Activated CD4-positive, alpha-beta memory T cell treated with anti-CD3 and anti-CD28 coated beads for 36 hours (primary cell): Measurements from ENCODE around the gene NELFCD. TPM values are rescaled to one million over a fixed set of nuclear protein-coding genes. Genes with fewer than 3 reads are reported as not detected.
"Not testable (repeated sequence)": the region's sequence is repeated elsewhere in the genome, so short reads cannot be mapped to it uniquely, and the experiment has no call there.

Experiments used
- CTCF ChIA-PET: fragments of 350-600 bp; sonication (Branson Sonifier 250); formaldehyde crosslinking; loops from one replicate; lab custom pipeline; 2021; ENCODE audit warnings: antibody characterized with exemption, inconsistent platforms; lab: Charles Lee
- POLR2A ChIA-PET: fragments of 350-600 bp; sonication (Branson Sonifier 250); formaldehyde crosslinking; loops from one replicate; lab custom pipeline; 2021; ENCODE audit warnings: antibody characterized with exemption; lab: Charles Lee
- DNase-seq: peaks from one replicate; pipeline ENCODE4 v3.0.0-alpha.2; 2020
- H3K27ac Mint-ChIP-seq: one replicate; pipeline ENCODE4 v1.8.0; 2021; ENCODE audit warnings: mixed read lengths
- H3K27me3 Mint-ChIP-seq: one replicate; pipeline ENCODE4 v1.8.0; 2021; ENCODE audit warnings: mixed read lengths
- H3K36me3 Mint-ChIP-seq: one replicate; pipeline ENCODE4 v1.8.0; 2021; ENCODE audit warnings: mixed read lengths
- H3K4me1 Mint-ChIP-seq: one replicate; pipeline ENCODE4 v1.8.0; 2021; ENCODE audit warnings: low read depth, mixed read lengths
- H3K4me3 Mint-ChIP-seq: one replicate; pipeline ENCODE4 v1.8.0; 2021; ENCODE audit warnings: mild to moderate bottlenecking, mixed read lengths
- H3K9me3 Mint-ChIP-seq: one replicate; pipeline ENCODE4 v1.8.0; 2021; ENCODE audit warnings: mixed read lengths
- intact Hi-C: fragments of 100-400 bp; cut with micrococcal nuclease; formaldehyde crosslinking; loops from one replicate; pipeline ENCODE4 v1.15.1; 2023
- total RNA-seq, 2 experiments: library from RNA; stranded (reverse); gene quantifications; one replicate each; pipeline ENCODE4 v1.2.3, GENCODE V29; 2021

The NELFCD gene
- total RNA-seq, 2 experiments from 2014 or later, result 80.5 to 92.3 TPM

DNA sequence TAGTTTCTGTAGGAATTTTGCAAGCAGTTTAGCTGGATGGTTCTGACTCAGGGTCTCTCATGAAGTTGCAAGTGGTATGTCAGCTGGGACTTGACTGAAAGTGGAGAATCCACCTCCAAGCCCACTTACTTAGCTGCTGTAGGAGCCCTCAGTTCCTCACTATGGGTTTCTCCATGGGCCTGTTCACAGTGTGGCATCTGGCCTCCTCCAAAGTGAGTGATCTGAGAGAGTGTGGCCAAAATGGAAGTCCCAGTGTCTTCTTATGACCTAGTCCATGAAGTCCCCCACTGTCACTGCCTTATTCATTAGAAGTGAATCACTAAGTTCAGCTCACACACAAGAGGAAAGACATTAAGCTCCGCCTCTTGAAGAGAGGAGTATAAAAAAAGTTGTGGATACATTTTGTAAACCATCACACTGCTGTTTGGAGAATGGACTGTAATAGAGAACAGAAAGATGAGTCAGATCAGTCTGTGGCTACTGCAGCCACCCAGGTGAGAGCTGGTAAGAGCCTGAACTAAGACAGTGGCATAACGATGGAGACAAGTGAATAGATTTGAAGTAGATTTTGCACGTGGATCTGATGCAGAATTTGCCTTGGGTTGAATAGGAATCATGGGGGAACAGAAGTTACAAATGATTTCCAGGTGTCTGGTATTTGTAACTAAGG is 4.9 kb upstream of the NELFCD start:
- intact Hi-C loops, result no loop called here
- H3K9me3 Mint-ChIP-seq, result peaks cover 16% of the 10 kb centered on the region
- no peak overlapping the region for H3K27ac Mint-ChIP-seq
- no peaks in the 10 kb centered on the region for H3K36me3 Mint-ChIP-seq
- no peak for DNase-seq
- no peak overlapping the region for H3K4me3 Mint-ChIP-seq
- ChIA-PET CTCF (interaction anchor here (0.7 kb wide), 1 partner anchor 8 kb away, joined by 3 read pairs; no protein-coding TSS in a partner anchor), POLR2A (no interaction called here)
- H3K4me1 Mint-ChIP-seq, result no peaks in the 10 kb centered on the region
- H3K27me3 Mint-ChIP-seq, result no peaks in the 10 kb centered on the region

- H3K4me3 Mint-ChIP-seq, result no peak overlapping the region
- intact Hi-C loops, result no loop called here
Observed at GRCh38 chr20:58978351-58979190, 2.5 kb upstream of the NELFCD start.

DNA sequence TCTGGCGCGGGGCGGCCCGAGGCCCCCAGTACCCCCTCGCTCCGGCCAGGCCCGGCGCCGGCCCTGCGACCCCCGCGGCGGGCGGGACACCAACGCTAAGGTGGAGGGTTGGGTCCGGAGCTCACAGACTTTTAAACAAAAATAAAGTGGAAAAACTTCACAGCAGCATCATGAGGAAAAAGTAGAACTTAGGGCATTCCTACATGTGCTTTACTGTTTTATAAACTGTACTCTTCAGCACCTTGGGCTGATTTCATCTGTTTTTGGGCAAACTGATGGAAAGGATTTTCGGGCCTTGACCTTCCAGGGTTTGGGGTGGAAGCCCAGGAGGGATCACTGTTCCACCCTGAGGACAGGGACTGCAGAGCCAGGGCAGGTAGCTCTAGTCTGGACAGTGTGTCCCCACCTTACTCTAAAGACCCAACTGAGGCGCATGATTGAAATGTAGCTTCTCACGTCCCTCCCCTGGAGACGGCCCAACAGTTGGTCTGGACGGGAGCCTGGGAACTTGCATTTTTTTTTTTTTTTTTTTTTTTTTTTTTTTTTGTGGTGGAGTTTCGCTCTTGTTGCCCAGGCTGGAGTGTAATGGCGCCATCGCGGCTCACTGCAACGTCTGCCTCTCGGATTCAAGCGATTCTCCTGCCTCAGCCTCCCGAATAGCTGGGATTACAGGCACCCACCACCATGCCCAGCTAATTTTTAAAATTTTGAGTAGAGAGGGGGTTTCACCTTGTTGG is 740 bp downstream of the NELFCD start:
- Mint-ChIP-seq H3K27ac (peak overlapping the region; percentile 88), H3K4me3 (peak overlapping the region; percentile 91), H3K9me3 (no peaks in the 10 kb centered on the region), H3K36me3 (peaks cover 7% of the 10 kb centered on the region), H3K4me1 (peaks cover 42% of the 10 kb centered on the region), H3K27me3 (no peaks in the 10 kb centered on the region)
- intact Hi-C loops, result loop anchor here (2.0 to 5.0 kb wide), 5 partner anchors 47 to 329 kb away; partner anchors contain the start of genes PRELID3B and STX16
- CTCF ChIA-PET, result interaction anchor here (1.0 to 2.0 kb wide), 2 partner anchors 46 to 112 kb away, joined by 4 to 9 read pairs; no protein-coding TSS in a partner anchor
- POLR2A ChIA-PET, result interaction anchor here (0.7 to 2.4 kb wide), 11 partner anchors 11 to 730 kb away, joined by 3 to 7 read pairs (median 4); partner anchors contain the start of genes ATP5F1E, PRELID3B and STX16
- DNase-seq, result peak; percentile 26

More at GRCh38 chr20:58978351-58979190, 2.5 kb upstream of the NELFCD start:
- Mint-ChIP-seq H3K4me1 (peaks cover 14% of the 10 kb centered on the region), H3K36me3 (peaks cover 2% of the 10 kb centered on the region), H3K27me3 (no peaks in the 10 kb centered on the region), H3K9me3 (peaks cover 16% of the 10 kb centered on the region), H3K27ac (no peak overlapping the region)
- POLR2A ChIA-PET, result no interaction called here
- DNase-seq, result no peak
- CTCF ChIA-PET, result interaction anchor here (1.0 to 1.2 kb wide), 3 partner anchors 111 to 244 kb away, joined by 3 to 4 read pairs (median 3); no protein-coding TSS in a partner anchor

DNA sequence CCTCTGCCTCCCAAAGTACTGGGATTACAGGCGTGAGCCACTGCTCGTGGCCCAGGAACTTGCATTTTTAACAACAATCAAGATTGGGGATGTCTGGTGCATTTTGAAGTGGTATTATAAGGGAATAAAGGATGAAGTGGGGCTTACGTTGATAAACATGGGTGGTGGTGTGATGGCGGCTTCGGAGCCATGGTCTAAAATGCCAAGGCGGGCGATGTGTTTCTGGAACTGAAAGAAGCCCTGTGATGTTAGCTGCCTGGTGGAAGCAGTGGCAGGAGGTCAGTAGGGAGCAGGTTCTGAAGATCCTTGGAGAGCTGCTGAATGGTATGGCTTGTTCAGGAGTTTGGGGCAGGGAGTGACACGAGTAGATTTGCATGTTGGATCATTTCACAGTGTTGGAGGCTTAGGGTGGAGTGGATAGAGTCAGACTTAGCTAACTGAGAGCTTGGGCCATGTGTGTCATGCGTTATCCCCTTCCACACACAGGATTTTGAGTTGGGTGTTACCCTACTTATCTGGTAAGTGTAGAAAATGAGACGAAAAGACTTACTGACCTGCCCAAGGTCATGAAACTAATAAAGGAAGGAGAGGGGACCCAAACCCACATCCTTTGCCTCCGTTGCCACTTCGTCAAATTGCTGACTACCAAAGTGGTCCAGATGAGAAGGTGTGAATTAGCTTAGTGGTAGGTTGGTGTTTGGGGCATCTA is 1.5 kb downstream of the NELFCD start:
- no peaks in the 10 kb centered on the region for H3K9me3 Mint-ChIP-seq
- no peaks in the 10 kb centered on the region for H3K27me3 Mint-ChIP-seq
- peaks cover 15% of the 10 kb centered on the region for H3K36me3 Mint-ChIP-seq
- intact Hi-C loops, result loop anchor here (2.0 to 5.0 kb wide), 3 partner anchors 46 to 330 kb away; partner anchors contain the start of gene STX16
- peak; percentile 36 for DNase-seq
- H3K4me1 Mint-ChIP-seq, result peaks cover 49% of the 10 kb centered on the region
- peak overlapping the region; percentile 91 for H3K4me3 Mint-ChIP-seq
- CTCF ChIA-PET, result interaction anchor here (0.7 to 2.0 kb wide), 3 partner anchors 45 to 239 kb away, joined by 4 to 9 read pairs (median 4); no protein-coding TSS in a partner anchor
- H3K27ac Mint-ChIP-seq, result peak overlapping the region; percentile 88
- POLR2A ChIA-PET, result interaction anchor here (0.7 to 2.4 kb wide), 12 partner anchors 11 to 731 kb away, joined by 3 to 7 read pairs (median 4); partner anchors contain the start of genes ATP5F1E, PRELID3B and STX16

- peak overlapping the region; percentile 91 for H3K4me3 Mint-ChIP-seq
- H3K9me3 Mint-ChIP-seq, DNase-seq, H3K27me3 Mint-ChIP-seq: not testable (repeated sequence)
- POLR2A ChIA-PET, result interaction anchor here (0.7 to 1.6 kb wide), 6 partner anchors 10 to 331 kb away, joined by 3 to 6 read pairs (median 4); partner anchors contain the start of gene ATP5F1E
- H3K36me3 Mint-ChIP-seq, result peaks cover 20% of the 10 kb centered on the region
- CTCF ChIA-PET, result interaction anchor here (0.7 to 2.0 kb wide), 3 partner anchors 45 to 239 kb away, joined by 4 to 9 read pairs (median 4); no protein-coding TSS in a partner anchor
- H3K27ac Mint-ChIP-seq, result peak overlapping the region; percentile 88
- intact Hi-C loops, result loop anchor here (2.0 to 5.0 kb wide), 3 partner anchors 46 to 331 kb away; partner anchors contain the start of gene STX16
- peaks cover 50% of the 10 kb centered on the region for H3K4me1 Mint-ChIP-seq
Observed at GRCh38 chr20:58983115-58983468, 2.0 kb downstream of the NELFCD start.

- Mint-ChIP-seq H3K9me3 (no peaks in the 10 kb centered on the region), H3K4me1 (peaks cover 50% of the 10 kb centered on the region), H3K27me3 (no peaks in the 10 kb centered on the region), H3K36me3 (peaks cover 32% of the 10 kb centered on the region), H3K27ac (peak overlapping the region; percentile 10), H3K4me3 (no peak overlapping the region)
- POLR2A ChIA-PET, result interaction anchor here (0.7 kb wide), 1 partner anchor 12 kb away, joined by 4 read pairs; no protein-coding TSS in a partner anchor
- CTCF ChIA-PET, result interaction anchor here (0.5 kb wide), 1 partner anchor 8 kb away, joined by 3 read pairs; no protein-coding TSS in a partner anchor
- DNase-seq, result no peak
- intact Hi-C loops, result loop anchor here (5.0 kb wide), 2 partner anchors 77 to 332 kb away; partner anchors contain the start of gene STX16
Observed at GRCh38 chr20:58984691-58985090, 3.6 kb downstream of the NELFCD start.

- CTCF ChIA-PET, result no interaction called here
Observed at GRCh38 chr20:58985656-58986055, 4.6 kb downstream of the NELFCD start.

GRCh38 chr20:58986286-58986967 is 5.4 kb downstream of the NELFCD start:
- Mint-ChIP-seq H3K4me3 (no peak overlapping the region), H3K36me3 (peaks cover 45% of the 10 kb centered on the region), H3K4me1 (peaks cover 50% of the 10 kb centered on the region), H3K27me3 (no peaks in the 10 kb centered on the region), H3K27ac (peak overlapping the region; percentile 71), H3K9me3 (no peaks in the 10 kb centered on the region)
- intact Hi-C loops, result no loop called here
- DNase-seq, result no peak
- CTCF ChIA-PET, result no interaction called here
- POLR2A ChIA-PET, result interaction anchor here (0.7 kb wide), 1 partner anchor 98 kb away, joined by 4 read pairs; no protein-coding TSS in a partner anchor

More at GRCh38 chr20:58985656-58986055, 4.6 kb downstream of the NELFCD start:
- Mint-ChIP-seq H3K4me3 (no peak overlapping the region), H3K9me3 (no peaks in the 10 kb centered on the region), H3K27ac (no peak overlapping the region), H3K27me3 (no peaks in the 10 kb centered on the region), H3K4me1 (peaks cover 50% of the 10 kb centered on the region), H3K36me3 (peaks cover 38% of the 10 kb centered on the region)
- POLR2A ChIA-PET, result no interaction called here
- intact Hi-C loops, result no loop called here
- no peak for DNase-seq

DNA sequence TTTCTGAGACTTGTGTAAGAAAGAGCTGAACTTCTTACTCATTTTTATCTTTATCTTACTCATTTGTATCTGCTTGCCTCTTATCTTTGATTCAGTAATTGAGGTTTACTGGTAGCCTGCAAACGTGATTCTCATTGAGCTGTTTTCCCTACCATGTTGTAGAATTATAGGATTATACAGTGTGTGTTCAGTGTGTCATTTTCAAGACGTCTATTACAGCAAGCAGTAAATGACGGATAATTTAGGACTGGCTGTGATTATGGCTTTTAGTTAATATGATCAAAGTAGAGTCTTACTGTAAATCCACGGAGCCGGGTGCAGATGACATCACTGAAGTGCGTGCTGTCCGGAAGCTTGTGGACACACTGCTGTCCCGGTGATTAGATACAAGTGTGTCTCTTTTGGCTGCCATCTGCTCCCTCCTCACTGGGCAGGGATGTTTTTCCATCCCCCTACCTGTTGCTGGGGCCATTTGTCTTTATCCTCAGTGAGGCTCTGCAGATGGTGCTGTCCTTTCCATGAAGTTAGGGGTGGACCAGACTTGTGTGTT is 6.0 kb downstream of the NELFCD start:
- intact Hi-C loops, result no loop called here
- peak overlapping the region; percentile 71 for H3K27ac Mint-ChIP-seq
- ChIA-PET POLR2A (interaction anchor here (0.7 kb wide), 1 partner anchor 98 kb away, joined by 4 read pairs; no protein-coding TSS in a partner anchor), CTCF (no interaction called here)
- H3K36me3 Mint-ChIP-seq, result peaks cover 48% of the 10 kb centered on the region
- no peaks in the 10 kb centered on the region for H3K9me3 Mint-ChIP-seq
- peaks cover 48% of the 10 kb centered on the region for H3K4me1 Mint-ChIP-seq
- no peak overlapping the region for H3K4me3 Mint-ChIP-seq
- DNase-seq, result no peak
- H3K27me3 Mint-ChIP-seq, result no peaks in the 10 kb centered on the region
